GM10847 (cell line): ENCODE results near the gene NINL.

Experiments
- POLR2A ChIP-seq: IDR thresholded peaks from 2 replicates; pipeline ENCODE4 v1.6.1; 2011; ENCODE audit not compliant: insufficient read length; ENCODE audit errors: extremely low read depth

Gene NINL

GRCh38 chr20:25584905-25585704 lies at the start of gene NINL:
Gene NINL, minus strand, starts transcription at chr20:25585531. Its CDS starts 58,944 bp downstream, at chr20:25526587.
- TF ChIP-seq POLR2A, result no peak

DNA sequence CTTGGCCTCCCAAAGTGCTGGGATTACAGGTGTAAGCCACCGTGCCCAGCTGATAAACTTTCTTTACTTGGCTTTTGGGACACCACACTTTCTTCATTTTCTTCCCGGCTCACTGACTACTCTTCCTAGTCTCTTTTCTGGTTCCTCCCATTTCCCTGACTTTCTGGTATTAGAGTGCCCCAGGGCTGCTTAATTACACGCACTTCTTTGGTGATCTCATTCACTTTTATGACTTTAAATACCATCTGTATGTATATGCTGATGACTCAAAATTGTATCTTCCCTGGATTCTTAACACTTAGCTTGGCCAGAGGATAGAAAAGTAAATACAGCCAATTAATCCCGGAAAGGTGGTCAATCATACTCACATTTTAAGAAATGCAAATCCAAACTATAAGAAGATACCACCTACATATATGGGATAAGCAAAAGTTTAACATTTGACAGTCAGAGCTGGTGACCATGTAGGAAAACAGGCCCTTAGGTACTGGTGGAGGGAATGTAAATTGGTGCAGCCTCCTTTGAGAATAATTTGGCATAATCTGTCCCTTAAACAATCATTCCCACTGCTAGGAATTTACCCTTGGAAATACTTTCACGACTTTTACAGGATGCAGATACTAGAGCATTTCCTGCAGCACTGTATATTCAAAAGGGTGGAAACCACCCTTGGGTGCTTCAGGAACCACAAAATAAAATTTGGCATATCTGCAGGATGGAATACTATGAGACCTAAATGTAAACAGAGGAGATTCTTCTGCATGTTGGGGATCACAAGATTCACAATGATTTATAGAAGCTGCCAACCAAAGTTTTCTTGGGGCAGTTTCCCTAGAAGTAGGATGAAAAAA lies 47.8 kb upstream of the NINL start:
- no peak for TF ChIP-seq POLR2A

DNA sequence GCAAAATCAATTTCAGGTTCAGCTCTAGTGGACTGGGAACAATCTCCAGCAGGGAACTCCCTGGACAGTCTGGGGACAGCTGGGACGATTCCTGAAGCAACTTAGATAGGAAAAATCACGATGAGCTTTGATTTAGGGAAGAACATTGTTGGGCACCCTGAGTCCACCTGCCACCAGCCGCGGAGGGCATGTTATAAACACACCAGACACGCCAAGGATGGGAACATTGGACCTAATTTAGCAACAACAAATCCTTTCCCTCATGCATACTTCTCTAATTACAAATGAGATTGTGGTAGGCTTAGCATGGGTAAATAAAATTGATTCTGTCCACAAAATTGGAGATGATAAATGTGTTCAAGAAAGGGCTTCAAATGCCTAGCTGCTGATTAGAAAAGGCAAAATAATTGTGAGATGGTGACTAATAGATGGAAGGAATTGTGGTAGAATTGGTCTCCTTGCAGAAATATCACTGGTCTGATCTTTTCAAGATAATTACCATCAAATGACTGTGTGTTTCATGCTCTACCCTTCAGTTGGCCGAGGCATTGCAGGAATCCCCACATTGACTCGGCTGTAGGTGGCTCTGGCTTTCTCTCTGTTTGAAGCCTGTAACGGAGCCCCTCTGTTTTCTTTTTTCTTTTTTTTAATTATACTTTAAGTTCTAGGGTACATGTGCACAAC lies 44.6 kb upstream of the NINL start:
- TF ChIP-seq POLR2A, result no peak

- TF ChIP-seq POLR2A, result no peak
Observed at GRCh38 chr20:25626779-25627178, 41.4 kb upstream of the NINL start.

GRCh38 chr20:25624500-25624939 lies 39.2 kb upstream of the NINL start:
- TF ChIP-seq POLR2A, result no peak

GRCh38 chr20:25623736-25624499 lies 38.6 kb upstream of the NINL start, which contains the start of gene NANP:
Gene NANP, minus strand, starts transcription at chr20:25624014. Its CDS starts 66 bp downstream, at chr20:25623948.
- peak; percentile 90 for TF ChIP-seq POLR2A

GRCh38 chr20:25623225-25623735 lies 37.9 kb upstream of the NINL start:
- no peak for TF ChIP-seq POLR2A

DNA sequence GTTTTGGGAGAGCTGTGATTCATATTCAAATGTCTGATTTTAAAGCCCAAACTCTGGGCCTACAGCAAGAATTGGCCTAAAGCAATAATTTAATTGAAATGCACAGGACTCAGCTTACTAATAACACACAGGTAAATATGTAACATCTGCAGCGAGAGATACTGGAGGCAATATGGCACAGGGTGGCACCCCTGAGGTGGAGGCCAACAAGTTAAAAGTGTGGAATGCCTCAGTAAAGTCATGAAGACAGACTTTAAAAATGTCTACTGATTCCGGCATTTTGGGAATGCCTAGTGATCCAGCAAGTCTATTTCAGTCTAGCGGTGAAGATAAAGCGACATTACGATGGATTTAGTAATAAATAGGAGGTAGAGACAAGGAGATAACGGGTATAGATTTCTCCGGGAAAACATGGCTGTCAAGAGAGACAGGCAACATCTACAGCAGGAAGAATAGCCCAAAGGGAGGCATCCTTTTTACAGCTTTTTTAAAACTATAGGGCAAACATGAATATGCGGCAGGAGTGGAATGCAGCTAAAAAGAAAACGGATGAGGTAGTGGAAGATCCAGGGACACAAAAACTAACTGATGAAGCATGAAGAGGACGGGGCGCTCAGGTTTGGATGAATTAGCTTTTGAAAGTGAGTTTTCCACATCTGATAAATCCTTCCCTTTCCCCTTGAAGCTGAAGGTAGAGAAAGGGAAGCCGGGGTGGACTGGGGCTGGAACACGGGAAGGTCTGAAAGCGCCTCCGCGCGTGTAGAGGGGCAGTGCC lies 37.3 kb upstream of the NINL start:
- no peak for TF ChIP-seq POLR2A

DNA sequence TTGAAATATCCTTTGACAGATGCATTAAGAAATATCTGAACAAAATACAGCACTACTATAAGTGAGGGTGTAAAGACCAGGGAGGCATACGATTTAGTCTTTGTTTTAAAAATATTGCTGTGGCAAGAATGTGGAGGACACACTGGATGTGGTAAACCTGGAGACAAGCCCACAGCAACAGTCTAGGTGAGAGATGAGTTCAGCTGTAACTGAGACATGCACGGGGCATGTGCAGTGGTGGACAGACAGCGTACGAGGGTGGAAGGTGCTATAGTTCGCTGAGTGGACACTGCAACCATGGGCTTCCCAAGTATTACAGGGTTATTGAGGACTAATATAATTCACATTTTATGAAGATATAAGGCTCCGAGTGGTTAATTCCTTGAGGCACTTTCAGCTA lies 36.7 kb upstream of the NINL start:
- no peak for TF ChIP-seq POLR2A

DNA sequence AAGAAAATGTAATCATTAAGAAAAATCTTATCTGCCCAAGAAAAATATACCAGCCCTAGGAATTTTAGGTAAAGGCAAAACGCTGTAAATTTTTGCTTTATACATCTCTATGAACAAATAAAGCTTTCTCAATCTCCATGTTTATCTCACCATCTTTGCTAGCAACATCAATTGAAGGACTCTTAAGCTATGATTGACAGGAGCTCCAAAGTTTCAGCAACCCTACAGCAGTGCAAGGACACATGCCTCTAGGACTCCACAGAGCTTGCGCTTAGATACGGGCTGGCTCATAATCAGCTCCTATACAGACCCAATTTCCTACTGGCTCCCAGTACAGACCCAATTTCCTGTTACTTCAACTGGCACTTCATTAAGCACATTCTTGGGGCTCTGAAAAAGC lies 34.2 kb upstream of the NINL start:
- TF ChIP-seq POLR2A, result no peak

- no peak for TF ChIP-seq POLR2A
Observed at GRCh38 chr20:25608774-25609173, 23.4 kb upstream of the NINL start.

- no peak for TF ChIP-seq POLR2A
Observed at GRCh38 chr20:25606094-25606695, 20.9 kb upstream of the NINL start.

DNA sequence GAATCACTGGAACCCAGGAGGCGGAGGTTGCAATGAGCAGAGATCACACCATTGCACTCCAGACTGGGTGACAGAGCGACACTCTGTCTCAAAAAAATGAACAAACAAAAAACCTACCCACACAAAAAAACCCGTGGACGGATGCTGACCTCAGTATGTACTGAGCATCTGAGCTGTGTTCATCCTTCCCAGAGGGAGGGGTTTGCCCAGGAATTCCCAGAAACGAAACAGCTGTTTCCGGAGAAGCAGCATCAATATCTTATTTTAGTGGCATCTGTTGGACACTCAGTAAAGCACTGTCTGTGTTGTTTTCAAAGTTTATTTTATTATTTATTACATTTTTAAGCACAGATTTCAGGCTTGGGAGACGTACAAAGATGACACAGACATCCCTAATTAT lies 19.8 kb upstream of the NINL start:
- no peak for TF ChIP-seq POLR2A
